HG03060 (cell line): ENCODE measurements around the gene TMEM175.

Source experiments
- ATAC-seq: cut with Tn5 transposase; IDR thresholded peaks from one replicate; pipeline ENCODE4 v1.9.1; 2021; ENCODE audit warnings: low read depth, moderate number of reproducible peaks; ENCODE audit not compliant: unreplicated experiment

Gene TMEM175

DNA sequence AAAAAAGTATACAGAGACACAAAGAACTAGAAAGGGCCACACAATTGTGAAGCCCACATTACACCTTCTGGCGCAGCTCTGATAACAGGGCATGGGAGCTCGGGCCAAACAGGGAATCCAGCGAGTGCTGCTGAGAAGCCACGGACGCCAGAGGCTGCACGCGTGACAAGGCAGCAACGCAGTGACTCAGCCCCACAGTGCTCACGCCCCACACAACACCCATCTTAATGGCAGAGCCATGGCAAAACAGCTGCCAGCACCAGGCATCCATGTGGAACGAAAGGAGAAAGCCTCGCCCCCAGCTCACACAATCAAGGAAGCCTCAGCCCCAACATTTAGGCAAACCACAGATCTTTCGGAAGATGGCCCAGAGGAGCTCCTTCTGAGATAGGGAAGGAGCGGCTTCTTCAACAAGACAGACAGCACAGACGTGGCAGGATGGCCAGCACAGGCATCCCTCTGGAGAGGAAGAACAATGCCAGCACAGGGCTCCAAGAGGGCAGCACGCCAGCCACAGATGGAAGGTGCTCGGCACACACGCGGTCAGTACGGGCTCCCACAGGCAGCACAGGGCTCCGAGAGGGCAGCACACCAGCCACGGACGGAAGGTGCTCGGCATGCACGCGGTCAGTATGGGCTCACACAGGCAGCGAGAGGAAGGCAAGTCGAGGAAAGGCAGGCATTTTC lies 33.2 kb upstream of the TMEM175 start:
- no peak for ATAC-seq

DNA sequence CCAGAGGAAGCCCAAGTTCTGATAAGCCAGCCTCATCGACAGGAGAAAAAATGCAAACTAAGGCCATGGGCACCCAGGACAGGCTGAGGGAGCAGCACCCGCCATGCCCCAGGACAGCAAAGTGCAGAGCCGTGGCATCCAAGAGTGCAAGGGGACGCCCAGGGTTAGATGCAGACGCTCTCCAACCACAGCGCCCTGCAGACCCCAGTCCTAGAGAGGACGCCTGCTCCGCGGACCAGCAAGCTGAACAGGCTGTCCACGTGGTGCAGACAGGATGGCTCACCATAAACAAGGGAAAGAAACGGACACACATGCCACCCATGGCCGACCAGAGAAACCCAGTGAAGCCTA lies 32.7 kb upstream of the TMEM175 start:
- ATAC-seq, result no peak

DNA sequence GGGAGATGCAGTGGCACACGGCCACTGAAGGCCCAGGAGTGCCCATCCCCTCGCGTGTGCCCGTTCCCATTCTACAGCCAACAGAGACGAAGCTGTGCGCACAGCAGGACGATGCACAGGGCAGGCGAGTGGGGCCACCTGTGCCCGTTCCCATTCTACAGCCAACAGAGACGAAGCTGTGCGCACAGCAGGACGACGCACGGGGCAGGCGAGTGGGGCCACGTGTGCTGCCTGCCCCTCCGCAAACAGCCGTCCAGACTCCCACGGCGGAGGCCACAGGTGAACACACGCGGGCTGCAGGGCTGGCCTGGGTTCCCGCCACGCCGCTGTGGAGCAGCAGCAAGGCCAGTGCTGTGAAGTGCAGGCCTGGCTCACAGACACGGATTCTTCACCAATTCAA lies 32.2 kb upstream of the TMEM175 start:
- ATAC-seq, result no peak

DNA sequence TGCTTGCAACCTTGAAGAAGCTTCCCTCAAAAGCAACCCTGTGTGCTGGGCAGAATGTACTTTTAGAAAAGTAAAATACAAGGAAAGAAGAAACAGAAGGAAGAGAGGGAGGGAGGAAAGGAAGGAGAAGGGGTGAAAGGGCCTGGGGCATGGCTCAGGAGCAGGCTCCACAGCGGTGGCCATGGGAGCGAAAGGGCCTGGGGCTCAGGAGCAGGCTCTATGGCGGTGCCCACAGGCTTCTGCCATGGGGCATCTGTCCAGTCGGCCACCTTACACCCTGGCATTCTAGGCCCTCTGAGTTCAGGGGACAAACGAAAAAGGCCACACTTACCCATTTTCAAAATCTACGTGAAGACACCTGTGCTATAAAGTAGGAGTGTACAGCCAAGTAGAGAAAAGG lies 31.5 kb upstream of the TMEM175 start:
- no peak for ATAC-seq

DNA sequence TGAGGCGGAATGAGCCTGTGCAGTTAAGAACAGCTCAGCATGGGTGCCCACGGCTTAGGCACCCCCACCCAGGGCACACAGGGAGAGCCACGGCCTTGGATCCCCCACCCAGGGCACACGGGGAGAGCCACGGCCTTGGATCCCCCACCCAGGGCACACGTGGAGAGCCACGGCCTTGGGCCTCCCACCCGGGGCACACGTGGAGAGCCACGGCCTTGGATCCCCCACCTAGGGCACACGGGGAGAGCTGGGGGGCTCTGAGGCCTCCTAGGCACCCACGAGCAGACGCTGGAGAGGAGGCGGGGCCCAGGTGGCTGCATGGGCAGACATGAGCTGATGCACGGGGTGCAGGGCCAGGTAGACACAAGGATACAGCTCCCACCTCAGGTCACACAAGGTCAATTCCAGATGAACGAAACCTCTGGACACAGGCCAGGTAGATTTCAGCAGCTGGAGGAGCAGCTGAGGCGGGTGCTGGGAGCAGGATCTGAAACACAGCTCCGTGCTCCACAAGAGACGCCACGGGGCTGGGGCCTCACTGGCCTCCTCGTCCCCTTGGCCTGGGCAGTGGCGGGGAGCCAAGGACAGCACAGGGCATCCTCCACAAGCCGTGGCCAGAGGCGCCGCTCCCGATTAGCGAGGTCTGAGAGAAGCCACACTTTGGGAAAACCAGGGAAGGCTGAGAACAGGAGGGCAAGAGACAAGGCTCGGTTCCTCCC lies 30.9 kb upstream of the TMEM175 start:
- ATAC-seq, result no peak

DNA sequence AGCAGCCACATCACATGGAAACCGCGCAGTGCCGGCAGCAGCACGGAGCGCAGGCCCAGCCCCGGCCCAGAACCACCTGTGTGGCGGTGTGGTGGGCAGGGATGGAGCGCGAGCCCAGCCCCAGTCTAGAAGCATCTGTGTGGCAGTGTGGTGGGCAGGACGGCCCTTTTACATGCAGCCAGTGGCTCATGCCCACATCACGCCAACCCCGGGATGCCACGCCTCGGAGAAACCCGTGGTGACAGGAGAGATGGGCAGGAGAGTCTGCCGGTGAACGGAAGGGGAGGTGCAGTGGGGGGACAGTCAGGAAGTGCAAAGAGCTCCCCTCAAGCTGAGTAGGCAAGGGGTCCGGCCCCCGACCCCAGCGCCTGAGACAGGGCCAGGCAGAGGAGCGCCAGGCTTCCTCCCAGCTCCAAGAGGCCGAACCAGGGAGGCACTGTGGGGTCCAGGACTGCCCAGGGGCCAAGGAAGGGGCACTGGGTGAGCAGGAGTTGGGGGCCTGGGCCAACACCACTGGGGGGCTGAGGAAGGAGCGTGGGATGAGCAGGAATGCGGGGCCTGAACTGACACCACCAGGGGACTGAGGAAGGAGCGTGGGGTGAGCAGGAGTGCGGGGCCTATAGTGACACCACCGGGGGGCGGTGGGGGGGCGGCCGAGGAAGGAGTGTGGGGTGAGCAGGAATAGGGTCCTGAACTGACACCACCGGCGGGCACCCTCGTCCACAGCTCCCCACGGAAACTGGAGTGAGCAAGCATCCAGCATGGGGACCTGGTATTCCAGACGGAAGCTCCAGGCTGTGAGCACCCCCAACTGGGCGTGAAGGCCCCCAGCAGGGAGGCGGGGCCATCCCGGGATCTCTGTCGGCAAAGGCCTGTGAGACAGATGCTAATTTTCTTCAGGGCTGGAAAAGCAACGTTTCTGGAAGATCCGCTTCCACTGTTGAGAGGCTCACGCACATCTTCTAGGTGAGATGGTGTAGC lies 28.9 kb upstream of the TMEM175 start:
- ATAC-seq, result no peak

DNA sequence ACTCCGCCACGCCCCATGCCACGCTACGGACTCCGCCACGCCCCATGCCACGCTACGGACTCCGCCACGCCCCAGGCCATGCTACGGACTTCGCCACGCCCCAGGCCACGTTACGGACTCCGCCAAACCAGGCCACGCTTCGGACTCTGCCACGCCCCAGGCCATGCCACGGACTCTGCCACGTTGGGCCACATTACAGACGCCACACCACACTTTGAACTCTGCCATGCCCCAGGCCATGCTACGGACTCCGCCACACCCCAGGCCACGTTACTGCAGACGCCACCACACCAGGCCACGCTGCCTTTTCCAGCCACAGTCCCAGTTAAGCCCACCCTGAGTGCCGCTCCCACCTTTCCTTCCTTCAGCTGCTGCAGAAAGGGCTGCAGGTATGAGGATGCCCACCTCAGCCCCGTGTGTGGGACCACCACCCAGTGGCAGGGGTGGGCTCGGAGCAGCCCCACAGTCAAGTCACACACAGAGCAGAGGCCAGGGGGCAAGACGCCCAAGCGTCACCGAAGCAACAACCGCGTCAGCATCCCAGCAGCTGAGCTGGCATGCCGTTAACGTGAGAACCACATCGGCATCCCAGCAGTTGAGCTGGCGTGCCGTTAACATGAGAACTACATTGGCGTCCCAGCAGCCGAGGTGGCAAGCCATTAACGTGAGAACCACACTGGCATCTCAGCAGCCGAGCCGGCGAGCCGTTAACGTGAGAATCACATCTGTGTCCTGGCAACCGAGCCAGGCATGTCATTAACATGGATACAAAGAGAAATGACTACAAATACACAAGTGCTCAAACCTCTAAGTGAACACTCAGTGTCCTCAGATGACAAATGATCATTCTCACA lies 26.5 kb upstream of the TMEM175 start:
- ATAC-seq, result no peak

DNA sequence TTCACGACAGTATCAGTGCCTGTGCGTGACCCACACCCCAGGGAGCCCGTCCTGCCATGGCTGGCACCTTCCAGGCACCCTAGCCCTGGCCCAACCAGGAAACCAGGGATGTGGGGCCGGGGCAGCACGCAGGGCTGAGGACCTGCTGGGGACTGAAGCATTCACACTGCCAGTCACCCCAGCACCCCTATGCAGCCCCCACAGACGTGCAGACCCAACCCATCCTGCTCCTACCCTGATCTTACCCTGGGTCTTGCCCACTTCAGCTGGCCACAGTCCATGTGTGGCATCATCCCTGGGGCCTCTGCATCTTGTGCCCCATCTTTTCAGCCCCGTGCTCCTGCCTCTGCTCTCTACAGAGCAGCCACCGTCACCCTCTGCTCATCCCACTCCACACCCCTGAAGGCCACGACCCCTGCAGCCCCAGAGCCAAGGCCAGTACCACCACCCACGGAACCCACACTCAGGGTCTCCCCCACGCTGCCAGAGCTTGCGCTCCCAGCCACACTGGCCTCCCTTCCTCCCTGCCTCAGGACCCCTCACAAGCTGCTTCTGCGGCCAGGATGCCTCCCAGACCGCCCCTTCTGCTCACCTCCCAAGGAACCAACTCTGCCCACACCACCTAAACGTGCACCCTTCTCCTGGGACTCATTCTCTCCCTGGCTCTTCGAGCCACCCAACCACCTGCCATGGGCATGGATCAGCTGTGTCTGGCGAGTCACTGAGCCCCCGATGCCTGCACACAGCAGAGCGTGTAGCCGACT lies 25.7 kb upstream of the TMEM175 start:
- ATAC-seq, result no peak

DNA sequence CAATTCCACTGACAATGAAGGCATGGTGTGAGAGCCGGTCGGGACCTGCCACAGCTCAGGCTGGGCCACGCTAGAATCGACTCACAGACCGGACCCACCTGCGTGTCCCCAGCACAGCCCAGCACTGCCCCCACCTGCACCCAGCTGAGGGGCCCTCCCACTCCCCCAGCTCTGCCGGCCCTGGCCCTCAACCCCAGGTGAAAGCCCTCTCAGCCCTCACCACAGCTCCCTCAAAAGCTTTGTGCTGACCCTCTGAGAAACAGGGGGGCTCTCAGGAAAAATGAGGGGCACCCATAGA lies 25.2 kb upstream of the TMEM175 start:
- no peak for ATAC-seq

DNA sequence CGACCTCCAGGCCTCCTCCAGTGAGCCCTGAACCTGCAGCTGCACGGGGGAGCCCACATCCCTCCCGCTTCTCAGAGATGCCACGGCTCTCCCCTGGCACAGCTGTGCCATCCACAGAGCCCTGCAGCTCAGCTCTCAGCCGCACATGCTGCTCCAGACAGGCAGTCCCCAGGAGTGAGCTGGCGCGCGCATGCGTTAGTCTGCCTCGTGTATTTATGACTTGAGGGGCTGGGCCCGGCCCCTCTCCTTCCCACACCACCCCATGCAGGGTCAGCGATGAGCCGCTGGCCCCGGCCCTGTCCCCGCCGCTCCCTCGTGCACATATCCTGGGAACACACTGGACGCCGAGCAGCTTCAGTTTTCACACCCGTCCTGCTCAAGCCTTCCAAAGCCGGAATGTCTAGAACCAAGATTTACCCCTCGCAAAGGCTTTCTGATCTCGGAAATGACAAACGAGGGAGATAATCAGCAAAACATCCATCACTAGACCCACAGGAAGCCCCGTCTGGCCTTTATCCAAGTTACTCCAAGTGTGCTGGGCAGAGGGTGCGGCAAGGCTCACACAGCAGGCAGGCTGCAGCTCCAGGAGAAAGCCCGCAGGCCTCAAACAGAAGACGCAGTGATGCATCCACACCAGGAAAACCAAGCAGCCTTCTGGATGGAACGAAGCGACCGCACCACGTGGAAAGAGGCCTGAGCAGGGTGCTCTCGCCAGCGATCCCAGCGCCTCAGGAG lies 24.4 kb upstream of the TMEM175 start:
- no peak for ATAC-seq

DNA sequence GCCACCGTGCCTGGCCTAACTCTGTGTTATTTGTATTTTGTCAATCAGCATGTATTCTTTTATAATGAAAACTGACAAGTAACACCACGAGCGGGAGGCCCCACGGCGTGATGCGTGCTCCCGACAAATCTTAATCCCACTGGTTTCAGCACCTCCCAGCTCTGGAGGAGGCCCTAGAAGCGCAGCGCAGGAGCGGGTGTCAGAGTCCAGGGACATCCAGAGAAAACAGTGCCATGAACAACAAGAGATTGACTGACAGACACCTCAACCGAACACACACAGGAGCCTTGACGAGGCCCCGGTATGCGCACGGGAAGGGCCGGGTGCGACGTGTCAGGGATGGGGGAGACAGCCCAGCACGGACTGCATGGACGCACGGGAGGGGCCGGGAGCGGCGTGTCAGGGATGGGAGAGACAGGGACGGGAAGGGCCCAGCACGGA lies 23.1 kb upstream of the TMEM175 start:
- no peak for ATAC-seq

DNA sequence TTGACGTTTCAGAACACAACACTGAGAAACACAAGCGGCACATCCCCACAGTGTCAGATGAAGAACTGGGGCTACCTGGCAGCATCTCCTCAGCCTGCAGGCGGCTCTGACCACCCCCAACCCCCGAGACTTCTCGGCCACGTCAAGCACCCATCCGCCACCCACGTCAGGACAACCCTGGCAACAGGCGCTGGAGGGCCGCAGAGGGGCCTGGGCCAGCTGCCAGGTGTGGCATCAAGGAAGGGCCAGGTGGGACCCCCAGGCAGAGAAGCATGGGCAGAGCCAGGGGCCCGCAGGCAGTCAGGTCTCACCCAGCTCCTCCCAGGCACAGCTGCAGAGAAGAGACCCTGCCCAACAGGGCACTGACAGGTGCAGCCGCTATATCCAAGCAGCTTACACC lies 22.4 kb upstream of the TMEM175 start:
- no peak for ATAC-seq

DNA sequence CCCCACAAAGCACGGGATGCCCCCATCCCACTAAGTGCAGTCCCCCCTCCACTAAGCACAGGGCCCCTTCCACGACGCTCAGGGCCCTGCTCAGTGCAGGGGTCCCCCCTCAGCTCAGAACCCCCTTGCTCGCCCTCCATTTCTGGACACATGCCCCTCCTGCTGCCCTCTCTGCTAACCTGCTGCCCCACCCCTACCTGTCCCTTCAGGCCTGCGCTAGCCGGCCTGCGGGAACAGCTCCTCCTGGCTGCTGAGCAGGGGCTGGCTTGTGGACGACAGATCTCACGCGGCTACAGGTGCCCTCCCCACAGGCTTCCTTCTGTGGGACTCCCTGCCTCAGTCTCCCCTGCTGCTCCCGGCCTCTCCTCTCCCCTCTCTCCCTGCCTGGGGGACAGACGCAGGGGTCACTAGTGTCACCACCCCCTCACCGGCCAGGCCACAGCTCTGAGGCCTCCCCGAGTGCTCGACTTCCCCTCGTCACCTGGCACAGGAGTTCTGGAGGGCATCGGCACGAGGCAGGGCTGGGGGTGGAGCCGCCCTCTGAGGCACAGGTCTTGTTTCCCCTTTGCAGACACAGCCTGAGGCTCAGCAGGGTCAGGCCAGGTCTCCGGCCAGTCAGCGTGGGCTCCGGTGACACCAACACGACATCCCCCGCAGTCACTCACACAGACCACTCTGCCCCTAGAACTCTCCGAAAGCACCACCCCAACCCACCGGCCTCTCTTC lies 21.7 kb upstream of the TMEM175 start:
- no peak for ATAC-seq

DNA sequence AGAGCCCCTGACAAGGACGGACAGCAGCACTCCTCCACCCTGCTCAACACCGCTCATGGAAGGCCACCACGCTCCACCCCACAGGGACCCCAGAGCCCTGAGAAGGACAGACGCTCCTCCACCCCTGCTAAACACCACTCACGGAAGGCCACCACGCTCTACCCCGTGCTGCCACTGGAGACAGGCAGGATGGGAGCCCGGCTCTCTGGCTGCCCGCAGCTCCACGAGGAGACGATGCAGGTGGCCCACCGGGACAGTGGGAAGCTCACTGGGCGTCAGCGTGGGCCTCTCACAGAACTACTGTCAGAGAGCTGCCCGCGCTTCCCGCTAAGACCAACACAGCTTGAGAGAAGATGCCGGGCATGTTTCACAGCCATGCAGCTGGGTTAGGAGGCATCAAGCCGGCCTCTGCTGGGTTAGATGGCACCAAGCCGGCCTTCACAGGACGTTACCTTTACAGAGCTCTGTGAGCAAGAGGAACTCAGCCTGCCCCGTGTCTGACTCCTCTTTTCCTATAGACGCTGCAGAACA lies 21.0 kb upstream of the TMEM175 start:
- no peak for ATAC-seq

DNA sequence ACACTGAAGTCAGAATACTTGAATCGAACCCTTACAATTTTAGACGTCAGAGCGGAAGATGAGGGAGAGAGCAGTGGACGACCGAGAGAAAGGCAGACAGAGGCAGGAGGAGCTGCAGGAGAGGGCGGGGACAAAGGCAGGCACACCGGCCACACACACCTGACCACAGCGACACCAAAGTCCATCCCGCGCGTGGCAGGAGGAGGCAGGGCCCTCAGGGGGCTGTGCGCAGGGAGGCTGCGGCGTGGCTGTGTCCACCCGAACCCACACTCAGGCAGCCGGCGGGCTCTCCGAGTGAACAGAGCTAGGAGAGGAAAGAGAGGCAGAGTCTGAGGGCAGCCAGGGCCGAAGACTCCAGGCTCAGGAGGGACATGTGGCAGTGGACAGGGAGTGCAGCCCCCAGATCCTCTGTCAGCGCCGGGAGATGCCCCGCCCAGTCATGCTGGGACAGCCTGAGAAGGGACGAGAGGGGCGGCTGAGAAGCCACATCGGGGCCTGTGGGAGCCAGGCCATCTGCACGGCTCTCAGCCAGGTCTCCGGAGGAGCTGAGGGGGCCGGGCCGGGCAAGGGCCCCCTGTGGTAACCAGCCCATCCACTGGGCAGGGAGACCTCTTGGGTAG lies 20.3 kb upstream of the TMEM175 start:
- no peak for ATAC-seq

DNA sequence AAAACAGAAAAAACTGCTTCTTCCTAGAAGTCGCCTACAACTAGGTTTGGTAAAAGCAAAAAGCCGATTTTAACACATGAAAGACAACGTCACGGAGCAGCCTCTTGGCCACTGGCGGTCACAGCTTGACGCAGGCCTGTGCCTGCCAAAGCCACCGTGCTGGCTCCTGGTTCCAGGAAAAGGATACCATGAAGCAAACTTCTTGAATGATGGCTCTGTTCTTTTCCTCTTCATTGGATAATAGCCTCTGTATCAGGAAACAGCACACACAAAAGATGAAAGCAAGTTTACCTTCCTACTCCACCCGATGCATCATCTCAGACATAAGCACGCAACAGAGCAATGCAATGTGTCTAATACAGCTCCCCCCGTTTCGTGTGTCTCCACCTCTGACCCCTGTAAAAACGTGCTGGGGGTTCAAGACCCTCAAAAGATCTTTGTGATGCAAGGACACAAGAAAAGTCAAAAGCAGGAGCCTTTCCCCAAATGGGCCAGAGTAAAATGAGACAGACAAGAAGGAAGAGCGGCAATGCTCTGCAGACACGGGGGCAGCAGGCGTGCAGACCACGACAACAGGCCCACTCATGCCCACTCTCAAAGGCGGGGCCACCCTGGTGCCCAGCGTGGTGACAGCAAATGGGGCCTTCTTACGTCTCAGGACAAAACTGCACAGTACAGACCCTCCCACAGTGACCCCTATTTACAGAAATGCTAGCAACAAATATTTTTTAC lies 19.5 kb upstream of the TMEM175 start:
- ATAC-seq, result no peak

DNA sequence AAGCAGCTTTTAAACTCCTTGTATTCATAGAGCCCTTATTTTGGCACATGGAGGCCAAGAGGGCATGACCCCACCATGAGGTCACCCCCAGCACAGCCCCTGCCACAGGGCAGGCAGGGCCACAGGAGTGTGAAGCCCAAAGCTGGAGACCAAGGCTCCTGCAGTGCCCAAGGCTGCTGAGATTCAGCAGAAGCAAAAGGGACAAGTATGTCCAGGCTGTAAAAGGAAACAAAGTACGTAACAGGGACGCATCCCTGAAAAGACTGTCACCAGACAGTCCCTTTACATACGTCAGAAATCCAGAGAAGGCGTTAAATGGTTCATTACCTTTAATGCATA lies 19.0 kb upstream of the TMEM175 start:
- ATAC-seq, result no peak
